Subcutaneous adipose tissue (tissue), 4 donors: ENCODE results near the gene ADGRL3. TPM values are rescaled to one million over a fixed set of nuclear protein-coding genes. Genes with fewer than 3 reads are reported as not detected.

Source experiments
- total RNA-seq, 4 donors: library from RNA; depleted of rRNA; stranded (reverse); fragments of >200 nt; gene quantifications; one replicate each; pipeline ENCODE4 v1.1.0, GENCODE V29; 2016
- TF ChIP-seq, protein P1 (sequence below): fragments of 450-650 bp; IDR thresholded peaks from one replicate; pipeline ENCODE4 v1.5.1; 2016; ENCODE audit warnings: low read depth, mild to moderate bottlenecking, control low read depth, antibody characterized with exemption, moderate library complexity

ADGRL3 gene
- total RNA-seq, 4 donors from 2014 or later = 6.3 to 12.2 (median 9.2) TPM

- TF ChIP-seq, protein P1, sequence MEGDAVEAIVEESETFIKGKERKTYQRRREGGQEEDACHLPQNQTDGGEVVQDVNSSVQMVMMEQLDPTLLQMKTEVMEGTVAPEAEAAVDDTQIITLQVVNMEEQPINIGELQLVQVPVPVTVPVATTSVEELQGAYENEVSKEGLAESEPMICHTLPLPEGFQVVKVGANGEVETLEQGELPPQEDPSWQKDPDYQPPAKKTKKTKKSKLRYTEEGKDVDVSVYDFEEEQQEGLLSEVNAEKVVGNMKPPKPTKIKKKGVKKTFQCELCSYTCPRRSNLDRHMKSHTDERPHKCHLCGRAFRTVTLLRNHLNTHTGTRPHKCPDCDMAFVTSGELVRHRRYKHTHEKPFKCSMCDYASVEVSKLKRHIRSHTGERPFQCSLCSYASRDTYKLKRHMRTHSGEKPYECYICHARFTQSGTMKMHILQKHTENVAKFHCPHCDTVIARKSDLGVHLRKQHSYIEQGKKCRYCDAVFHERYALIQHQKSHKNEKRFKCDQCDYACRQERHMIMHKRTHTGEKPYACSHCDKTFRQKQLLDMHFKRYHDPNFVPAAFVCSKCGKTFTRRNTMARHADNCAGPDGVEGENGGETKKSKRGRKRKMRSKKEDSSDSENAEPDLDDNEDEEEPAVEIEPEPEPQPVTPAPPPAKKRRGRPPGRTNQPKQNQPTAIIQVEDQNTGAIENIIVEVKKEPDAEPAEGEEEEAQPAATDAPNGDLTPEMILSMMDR = no peak
Observed at GRCh38 chr4:61507091-61507490, 307.0 kb downstream of the ADGRL3 start.

DNA sequence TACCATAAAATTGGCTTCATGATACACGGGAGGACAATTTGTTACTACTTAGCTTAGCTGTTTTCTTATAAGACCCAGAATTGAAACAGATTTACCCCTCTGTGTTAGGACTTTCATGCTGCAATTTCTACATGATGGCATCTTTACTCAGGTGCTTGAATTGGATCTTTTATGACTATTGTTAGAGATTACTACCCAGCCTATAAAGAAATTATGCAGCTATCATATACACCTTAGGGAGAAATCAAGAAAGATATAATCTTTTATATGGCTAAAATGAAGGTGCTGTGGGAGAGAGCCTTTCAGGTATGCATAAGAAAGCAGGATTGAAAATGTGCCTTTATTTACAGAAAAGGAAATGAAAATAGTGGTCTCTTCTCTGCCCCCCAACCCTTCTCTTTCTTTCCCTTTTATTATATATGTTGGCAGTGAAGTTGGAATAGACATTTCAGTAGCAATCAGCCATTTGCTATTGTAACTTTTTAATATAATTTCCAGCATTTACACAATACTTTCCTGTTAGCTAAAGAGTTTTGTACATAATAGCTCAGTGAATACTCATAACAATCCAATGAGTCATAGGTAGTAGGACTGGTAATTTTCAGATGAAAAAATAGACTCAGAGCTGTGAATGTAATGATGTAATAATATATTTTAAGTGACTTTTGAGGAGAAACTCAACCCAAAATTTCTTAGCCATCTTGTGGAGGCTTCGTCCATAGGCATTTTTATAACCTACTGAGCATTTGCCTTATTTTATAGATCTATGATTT lies 311.8 kb downstream of the ADGRL3 start:
- TF ChIP-seq, protein P1 = no peak

- TF ChIP-seq, protein P1 = no peak
Observed at GRCh38 chr4:61514991-61515390, 314.9 kb downstream of the ADGRL3 start.

DNA sequence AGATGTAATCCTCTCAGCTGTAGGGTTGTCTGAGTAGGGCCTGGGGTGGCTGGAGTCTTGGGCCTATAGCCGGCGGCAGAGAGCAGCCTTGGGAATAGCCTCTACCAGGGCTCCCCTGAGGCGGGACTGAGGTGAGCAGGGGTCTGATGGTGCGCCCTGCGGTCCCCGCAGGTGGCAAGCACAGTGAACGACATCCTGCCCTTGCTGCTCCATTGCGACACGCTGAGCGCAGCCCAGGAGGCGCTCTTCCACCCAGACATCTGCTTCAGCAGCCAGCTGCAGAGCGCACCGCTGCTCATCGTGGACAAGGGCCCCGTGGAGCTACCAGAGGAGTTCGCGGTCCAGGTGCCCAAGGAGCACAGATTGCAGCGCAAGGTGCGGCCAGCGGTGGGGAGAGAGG lies 317.0 kb downstream of the ADGRL3 start:
- TF ChIP-seq, protein P1 = no peak

DNA sequence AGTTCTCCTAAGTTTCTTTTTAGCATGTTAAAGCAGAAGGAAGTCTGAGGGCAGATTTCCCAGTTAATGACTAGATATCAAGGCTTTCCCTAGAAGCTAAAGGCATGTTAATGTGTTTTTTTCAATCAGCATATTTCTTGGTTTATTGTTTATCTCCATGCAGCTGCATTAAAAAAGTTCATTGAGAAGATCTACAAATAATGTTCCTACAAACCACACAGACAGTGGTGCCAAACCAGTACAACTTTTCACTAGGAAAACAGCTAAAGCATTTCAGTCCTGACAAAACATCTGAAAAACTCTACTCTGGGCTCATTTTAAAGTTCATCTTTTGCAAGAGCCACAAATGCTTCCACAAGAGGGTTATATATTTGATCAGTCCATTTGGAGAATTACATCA lies 320.0 kb downstream of the ADGRL3 start:
- TF ChIP-seq, protein P1 = no peak

GRCh38 chr4:61520681-61521160 lies 320.6 kb downstream of the ADGRL3 start:
- TF ChIP-seq, protein P1 = no peak

GRCh38 chr4:61521451-61521850 lies 321.3 kb downstream of the ADGRL3 start:
- TF ChIP-seq, protein P1 = no peak
